Measurements from ENCODE around the gene CERK.

DNA sequence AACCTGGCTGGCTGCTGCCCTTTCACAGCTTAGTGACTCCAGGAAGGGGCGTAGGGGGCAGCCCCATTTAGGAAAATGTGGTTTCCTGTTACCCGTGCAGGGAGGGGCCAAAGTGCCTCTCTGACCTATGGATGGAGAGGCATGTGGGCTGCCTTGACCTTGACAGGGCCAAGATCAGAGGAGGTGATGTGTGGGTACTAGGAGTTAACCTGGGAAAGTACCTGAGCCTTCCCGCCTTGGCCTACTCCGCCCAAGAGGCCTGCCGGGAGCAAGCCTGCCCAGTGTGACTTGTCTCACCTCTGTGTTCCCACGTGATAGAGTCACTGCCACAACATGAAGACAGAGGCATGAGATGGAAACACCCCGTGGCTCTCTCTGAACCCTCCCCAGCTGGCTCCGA, 84.5 kb downstream of the CERK start:
- TF ChIP-seq EP300 (IDR thresholded peaks at IDR 0.05) (no peak), POLR2A (IDR thresholded peaks at IDR 0.05) (no peak)
- TF ChIP-seq, protein P1, sequence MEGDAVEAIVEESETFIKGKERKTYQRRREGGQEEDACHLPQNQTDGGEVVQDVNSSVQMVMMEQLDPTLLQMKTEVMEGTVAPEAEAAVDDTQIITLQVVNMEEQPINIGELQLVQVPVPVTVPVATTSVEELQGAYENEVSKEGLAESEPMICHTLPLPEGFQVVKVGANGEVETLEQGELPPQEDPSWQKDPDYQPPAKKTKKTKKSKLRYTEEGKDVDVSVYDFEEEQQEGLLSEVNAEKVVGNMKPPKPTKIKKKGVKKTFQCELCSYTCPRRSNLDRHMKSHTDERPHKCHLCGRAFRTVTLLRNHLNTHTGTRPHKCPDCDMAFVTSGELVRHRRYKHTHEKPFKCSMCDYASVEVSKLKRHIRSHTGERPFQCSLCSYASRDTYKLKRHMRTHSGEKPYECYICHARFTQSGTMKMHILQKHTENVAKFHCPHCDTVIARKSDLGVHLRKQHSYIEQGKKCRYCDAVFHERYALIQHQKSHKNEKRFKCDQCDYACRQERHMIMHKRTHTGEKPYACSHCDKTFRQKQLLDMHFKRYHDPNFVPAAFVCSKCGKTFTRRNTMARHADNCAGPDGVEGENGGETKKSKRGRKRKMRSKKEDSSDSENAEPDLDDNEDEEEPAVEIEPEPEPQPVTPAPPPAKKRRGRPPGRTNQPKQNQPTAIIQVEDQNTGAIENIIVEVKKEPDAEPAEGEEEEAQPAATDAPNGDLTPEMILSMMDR (IDR thresholded peaks at IDR 0.05): no peak

All from suprapubic skin (tissue), 3 donors.